GM21528 (cell line): ENCODE data around the gene ZNF490.
A peak's percentile ranks its signal among the peaks of the same experiment; 100 is the strongest.
"Not testable (repeated sequence)": the region's sequence is repeated elsewhere in the genome, so short reads cannot be mapped to it uniquely, and the experiment has no call there.

Source experiments
- ATAC-seq: cut with Tn5 transposase; IDR thresholded peaks from one replicate; pipeline ENCODE4 v1.9.1; 2021; ENCODE audit warnings: mild to moderate bottlenecking, moderate library complexity; ENCODE audit not compliant: unreplicated experiment, low FRiP score

Gene ZNF490

DNA sequence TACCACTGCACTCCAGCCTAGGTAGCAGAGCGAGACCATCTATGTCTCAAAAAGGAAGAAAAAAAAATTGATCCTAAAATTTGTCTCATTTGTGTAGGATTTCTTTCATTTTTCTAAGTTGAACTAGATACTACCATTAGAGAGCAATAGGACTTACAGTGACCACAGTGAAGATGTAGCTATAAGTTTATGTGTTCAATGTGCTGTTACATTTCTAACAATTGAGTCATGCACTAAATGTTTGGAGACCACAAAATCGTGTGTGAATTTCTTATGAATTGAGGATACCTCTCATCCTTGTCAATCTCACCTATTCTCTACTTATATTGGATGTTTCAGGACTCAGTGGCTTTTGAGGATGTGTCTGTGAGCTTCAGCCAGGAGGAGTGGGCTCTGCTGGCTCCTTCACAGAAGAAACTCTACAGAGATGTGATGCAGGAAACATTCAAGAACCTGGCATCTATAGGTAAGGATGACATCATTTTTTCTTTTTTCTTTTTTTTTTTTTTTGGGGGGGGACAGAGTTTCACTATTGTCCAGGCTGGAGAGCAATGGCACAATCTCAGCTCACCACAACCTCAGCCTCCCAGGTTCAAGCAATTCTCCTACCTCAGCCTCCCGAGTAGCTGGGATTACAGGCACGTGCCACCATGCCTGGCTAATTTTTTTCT is 12.9 kb upstream of the ZNF490 start:
- ATAC-seq, result no peak

DNA sequence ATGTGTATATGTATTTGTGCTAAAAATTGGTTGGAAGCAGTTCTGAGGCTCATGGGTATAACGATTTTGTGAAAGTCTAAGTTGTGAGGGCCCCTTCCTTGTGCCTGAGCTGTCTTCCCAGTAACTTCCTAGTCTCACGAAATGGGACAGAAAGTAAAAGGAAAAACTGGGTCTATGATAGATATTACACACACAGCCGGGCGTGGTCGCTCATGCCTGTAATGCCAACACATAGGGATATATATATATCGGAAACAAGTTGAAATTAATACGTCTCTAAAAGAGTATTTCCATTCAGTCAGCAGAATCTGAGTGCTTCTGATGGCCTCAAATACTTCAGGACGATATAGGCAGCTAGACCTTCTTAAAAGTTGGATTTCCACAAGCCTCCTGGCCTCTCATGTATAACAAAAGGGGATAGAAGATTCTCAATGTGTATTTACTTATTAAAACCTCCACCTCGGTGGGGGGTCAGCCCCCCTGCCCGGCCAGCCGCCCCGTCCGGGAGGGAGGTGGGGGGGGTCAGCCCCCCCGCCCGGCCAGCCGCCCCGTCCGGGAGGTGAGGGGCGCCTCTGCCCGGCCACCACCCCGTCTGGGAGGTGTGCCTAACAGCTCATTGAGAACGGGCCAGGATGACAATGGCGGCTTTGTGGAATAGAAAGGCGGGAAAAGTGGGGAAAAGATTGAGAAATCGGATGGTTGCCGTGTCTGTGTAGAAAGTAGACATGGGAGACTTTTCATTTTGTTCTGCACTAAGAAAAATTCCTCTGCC is 10.8 kb upstream of the ZNF490 start:
- ATAC-seq, result not testable (repeated sequence)

DNA sequence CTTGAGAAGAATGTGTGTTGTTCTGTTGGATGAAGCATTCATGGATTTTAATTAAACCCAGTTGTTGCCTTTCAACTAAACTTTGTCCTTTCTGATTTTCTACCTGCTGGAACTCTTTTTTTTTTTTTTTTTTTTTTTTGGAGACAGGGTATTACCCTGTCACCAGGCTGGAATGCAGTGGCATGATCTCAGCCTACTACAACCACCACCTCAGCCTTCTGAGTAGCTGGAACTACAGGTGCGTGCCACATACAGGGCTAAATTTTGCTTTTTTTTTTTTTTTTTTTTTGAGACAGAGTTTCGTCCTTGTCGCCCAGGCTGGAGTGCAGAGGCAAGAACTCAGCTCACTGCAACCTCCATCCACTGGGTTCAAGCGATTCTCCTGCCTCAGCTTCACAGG is 7.0 kb upstream of the ZNF490 start:
- ATAC-seq, result no peak

DNA sequence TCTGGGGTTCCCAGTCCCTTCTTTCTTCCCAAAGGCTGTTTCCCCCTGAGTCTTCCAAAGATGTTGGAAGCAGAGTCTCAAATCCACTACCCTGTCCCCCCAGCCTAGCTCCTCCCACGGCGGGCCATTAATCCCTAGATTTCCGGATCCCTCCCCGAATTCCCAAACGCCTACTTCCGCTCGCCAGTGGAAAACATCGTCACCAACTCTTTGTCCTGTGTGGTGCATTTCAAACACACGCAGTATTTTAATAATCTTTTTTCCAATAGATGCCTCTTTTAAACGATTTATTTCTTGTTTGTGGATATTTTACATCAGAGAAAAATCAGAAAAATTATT is 717 bp upstream of the ZNF490 start:
- no peak for ATAC-seq

DNA sequence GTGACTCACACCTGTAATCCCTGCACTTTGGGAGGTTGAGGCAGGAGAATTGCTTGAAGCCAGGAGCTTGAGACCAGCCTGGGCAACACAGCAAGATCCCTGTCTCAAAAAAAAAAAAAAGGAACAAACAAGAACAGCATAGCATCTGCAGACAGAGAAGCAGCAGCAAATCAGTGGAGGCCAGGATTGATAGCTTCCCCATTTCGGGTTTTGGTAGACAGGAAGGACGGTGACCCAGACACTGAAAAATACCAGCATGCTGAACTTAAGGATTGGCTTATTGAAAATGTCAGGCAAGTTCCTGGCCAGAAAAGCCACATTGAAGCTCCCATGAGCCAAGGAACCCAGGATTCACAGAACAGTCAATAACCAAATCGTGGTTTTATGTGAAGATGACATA is 3.0 kb downstream of the ZNF490 start:
- no peak for ATAC-seq

DNA sequence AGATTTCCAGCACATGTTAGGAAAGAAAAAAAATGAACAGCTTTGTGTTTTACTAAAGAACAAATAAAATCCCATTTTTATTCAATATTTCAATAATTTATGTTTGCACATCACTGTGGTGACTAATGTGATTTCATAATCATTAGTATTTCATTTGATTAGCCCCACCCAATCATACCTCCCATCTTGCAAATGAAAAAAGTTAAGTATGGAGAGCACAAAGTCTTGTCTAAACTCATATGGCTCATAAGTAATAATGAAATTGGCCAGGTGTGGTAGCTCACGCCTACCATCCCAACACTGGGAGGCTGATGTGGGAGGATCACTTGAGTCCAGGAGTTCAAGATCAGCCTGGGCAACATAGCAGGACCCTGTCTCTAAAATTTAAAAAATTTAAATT is 3.8 kb downstream of the ZNF490 start:
- ATAC-seq, result no peak

DNA sequence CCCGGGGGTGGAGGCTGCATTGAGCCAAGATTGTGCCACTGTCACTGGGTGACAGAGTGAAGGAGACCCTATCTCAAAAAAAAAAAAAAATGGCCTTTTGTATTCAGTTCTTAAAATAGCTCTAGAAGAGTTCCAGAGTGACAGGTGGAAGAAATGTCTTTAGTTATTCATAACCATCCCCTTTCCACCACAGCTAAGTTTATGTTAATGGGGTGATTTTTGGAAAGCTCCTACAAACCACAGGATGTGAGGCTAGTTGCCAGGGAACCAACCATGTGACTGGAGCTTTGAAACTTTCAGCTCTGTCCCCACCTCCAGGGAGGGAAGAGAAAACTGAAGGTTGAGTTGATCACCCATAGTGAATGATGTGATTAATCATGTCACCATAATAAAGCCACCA is 6.9 kb downstream of the ZNF490 start:
- ATAC-seq, result no peak

DNA sequence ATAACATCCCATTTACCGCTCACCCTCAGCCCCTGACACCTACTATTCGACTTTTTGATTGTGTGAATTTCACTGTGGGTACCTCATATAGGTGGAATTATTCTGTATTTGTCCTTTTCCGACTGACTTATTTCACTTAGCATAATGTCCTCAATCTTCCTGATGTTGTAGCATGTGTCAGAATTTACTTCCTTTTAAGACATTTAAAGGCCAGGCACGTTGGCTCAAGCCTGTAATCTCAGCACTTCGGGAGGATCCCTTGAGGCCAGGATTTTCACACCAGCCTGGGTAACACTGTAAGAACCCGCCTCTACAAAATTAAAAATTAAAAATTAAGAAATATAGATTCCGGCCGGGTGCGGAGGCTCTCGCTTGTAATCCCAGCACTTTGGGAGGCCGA is 13.0 kb downstream of the ZNF490 start:
- no peak for ATAC-seq

DNA sequence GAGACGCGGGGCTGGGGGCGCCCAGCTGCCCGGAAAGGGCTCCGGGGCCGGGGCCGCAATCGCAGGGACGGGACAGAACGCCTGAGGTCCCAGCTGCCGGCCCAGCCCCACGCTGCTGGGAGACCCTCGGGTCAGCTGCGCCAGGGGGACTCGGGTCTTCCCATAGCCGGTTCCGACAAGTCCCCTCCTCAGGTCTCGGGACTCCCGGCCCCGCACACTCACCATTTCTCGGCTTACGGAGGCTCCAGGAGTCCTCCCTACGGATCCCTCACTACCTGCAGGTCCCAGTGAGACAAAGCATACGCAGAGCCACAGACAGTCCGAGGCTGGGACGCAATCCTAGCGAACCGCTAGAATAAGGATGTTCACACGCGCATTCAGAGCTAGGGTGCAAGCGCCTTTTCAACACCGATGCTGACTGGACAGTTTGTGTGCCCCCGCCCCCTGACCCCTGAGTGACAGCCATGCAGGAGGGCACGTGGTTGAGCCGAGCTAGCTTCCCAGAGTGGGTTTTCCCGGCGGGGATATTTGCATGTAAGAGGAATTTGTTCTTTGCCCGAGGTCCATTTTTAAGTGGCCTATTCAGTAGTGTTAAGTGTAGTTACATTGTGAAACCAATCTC is 13.6 kb downstream of the ZNF490 start:
- ATAC-seq, result no peak

DNA sequence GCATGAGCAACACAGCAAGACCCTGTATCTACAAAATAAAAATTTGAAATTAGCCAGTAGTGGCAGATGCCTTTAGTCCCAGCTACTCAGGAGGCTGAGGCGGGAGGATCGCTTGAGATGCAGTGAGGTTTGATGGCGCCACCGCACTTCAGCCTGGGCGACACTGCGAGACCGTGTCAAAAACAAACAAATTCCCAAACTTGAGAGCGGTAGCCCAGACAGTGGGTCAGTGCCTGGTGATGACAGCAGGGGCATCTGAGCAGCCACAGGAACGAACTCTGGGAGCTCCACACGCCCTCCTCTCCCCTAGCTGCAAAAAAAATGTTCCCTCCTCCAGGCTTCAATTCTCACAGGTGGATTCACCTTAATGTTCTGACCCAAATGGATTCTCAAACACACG is 14.1 kb downstream of the ZNF490 start:
- no peak for ATAC-seq

DNA sequence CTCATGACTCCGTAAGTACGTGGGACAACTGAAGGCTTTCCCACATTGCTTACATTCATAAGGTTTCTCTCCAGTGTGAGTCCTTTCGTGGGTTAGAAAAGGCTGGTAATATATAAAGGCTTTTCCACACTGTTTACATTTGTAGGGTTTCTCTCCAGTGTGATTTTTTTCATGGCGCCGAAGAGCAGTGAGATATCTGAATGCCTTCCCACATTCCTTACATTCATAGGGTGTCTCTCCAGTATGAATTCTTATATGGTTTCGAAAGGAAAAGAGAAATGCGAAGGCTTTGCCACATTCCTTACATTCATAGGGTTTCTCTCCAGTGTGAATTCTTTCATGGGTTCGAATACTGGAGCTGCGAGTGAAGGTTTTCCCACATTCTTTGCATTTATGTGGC is 29.5 kb downstream of the ZNF490 start:
- no peak for ATAC-seq

DNA sequence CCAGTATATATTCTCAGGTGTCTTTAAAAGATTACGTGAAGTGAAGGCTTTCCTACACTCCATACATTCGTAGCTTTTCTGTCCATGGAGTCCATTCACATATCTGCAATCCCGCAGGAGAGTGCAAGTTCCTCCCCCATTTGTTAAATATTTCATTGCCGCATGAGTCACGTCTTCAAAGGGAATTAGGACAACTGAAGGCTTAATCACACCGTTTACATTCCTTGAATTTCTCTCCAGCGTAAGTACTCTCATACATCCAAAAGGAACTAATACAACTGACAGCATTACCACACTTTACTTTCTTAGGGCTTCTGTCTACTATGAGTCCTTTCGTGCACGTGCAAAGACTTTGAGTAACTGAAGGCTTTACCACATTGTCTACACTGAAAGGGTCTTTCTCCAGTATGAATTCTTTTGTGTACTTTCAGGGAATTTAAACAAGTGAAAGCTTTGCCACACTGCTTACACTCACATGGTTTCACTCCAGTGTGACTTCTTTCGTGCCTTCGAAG is 30.4 kb downstream of the ZNF490 start:
- no peak for ATAC-seq

DNA sequence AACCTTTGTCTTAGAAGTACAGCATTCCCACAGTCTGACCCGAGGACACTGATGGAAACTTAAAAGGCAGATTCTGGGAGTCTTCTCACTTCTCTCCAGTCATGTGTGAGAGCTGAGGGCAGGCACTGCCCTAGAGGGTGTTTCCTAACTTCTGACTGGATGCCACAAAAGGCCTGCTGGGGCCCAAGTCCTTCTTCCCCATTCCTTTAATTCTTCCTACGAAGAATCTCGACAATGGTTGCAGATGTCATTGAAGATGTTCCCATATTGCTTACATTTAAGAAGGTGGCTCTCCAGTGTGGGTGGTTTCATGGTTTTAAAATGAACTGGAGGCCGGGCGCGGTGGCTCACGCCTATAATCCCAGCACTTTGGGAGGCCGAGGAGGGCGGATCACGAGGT is 32.0 kb downstream of the ZNF490 start:
- ATAC-seq, result no peak

DNA sequence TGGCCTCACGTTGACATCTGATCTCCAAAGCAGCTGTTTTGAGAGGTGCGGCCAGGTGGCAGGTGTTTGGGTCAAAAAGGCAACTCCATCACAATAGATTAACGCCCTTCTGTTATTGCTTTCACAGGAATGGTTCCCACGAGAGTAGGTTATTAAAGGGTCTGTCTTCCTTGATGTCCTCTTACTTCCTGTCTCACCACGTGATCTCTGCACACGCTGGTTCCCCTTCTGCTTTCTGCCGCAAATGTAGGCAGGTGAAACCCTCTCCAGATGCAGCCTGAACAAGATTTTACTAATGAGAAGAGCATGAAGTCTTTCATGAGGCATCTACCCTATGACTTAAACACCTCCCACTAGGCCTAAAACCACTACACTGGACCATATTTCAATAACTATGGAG is 36.6 kb downstream of the ZNF490 start:
- ATAC-seq, result no peak

DNA sequence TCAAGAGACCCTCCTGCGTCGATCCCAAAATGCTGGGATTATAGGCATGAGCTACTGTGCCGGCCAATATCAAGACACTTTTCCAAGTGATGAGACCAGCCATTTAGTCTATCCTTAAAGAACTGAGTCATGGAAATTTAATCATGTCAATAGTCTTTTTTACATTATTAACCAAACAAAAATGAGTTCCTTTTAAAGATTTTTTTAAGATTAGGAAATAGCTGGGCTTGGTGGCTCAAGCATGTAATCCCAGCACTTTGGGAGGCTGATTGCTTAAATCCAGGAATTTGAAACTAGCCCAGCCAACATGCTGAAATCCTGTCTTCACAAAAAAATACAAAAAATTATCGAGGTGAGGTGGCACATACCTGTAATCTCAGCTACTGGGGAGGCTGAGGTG is 42.7 kb downstream of the ZNF490 start:
- ATAC-seq, result no peak

DNA sequence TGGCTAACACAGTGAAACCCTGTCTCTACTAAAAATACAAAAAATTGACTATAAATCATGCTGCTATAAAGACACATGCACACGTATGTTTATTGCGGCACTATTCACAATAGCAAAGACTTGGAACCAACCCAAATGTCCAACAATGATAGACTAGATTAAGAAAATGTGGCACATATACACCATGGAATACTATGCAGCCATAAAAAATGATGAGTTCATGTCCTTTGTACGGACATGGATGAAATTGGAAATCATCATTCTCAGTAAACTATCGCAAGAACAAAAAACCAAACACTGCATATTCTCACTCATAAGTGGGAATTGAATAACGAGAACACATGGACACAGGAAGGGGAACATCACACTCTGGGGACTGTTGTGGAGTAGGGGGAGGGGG is 44.2 kb downstream of the ZNF490 start:
- ATAC-seq, result not testable (repeated sequence)

DNA sequence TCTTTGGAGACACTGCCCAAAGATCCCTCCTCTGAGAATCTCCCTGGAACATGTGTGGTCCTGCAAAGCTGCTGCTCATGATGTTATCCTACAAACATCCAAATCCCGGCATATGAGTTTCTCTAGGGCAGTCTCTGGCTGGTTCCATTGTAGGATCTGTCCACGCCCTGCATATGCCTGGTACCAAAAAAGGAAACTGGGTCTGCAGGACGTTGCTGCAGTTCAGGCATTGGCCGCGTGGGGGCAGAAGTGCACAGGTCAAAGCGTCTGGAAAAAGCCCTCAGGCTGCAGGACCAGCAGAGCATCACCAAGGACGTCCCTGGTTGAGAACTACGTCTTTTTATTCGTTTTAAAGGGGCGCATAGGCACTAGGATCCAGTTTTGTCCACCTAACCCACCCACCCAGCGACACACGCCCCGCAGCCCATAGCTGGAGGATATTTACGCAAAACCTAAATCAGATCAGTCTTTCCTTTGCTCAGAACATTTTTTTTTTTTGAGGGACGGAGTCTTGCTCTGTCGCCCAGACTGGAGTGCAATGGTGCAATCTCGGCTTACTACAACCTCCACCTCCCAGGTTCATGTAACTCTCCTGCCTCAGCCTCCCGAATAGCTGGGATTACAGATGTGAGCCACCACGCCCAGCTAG is 46.5 kb downstream of the ZNF490 start:
- ATAC-seq, result no peak

DNA sequence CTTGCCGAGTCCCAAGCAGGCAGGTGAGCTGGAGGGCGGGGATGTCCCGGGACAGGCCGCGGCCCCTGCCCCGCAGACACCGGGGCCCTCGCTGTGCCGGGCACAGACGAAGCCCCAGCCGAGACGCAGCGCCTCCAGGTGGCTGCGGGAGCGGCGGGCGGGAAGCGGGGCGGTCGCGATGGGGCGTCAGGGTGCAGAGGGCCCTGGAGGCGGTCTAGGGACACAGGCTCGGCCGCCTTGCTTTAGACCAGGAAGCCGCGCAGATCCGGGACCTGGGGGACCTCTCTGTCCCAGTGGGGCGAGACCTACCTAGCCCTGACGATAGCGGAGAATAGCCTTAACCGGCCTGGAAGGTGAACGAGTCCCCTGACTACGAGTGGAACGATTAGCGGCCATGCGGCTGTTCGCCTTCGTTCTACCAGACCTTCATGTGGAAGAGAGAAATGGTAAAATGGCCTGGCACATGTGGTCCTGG is 55.1 kb downstream of the ZNF490 start:
- no peak for ATAC-seq

DNA sequence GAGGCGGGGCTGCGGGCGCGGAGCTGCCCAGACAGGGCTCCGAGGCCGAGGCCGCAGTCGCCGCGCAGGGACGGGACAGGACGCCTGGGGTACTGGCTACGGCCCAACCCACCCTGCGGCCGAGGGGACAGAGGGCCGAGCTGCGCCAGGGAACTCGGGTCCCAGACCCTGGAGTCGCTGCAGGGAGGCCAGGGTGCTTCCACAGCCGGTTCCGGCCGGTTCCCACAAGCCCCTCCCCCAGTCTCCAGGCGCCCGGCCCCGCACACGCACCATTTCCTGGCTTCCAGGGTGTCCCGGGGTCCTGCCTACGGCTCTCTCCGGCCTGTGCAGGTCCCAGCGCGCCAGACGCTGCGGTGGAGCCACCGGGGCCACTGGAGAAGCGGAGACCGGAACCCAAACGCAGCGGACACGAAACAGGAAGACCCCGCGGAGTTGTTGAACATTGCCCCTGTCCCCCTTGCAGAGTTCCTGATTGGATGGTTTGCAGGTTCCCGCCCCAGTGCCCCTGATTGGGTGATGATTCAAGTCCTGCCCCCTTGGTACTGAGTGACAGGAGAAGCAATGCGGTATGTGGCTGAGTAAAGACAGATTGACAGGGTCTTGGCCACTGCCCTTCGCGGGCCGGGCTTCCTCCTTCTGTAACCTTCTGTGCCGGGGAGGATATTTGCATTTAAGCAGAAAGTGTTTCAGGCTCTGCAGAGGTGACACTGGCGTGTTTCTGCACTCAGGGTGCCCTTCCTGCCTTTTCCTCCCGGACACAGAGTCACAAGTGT is 59.4 kb downstream of the ZNF490 start, which contains the start of gene ZNF564:
Gene ZNF564 (minus strand): TSS at position 423 of the 773 bp plus-strand sequence. CDS start 150 bp downstream, at position 273.
- ATAC-seq, result peak; percentile 96

DNA sequence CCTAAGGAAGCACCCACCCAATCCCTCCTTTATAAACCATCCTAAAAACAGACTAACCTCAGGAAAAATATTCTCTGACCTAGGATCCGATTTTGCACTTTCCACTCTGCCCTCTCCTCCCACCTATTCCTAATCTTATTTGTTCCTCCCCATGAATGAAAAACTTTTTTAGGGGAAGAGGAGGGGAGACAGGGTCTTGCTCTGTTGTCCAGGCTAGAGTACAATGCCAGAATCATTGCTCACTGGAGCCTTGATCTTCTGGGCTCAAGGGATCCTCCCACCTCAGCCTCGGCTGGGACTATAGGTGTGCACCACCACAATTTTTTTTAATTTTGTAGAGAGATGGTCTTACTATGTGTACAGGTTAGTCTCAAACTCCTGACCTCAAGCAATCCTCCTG is 63.7 kb downstream of the ZNF490 start:
- no peak for ATAC-seq
